ENCODE results near the gene PLK5.

Gene PLK5

GRCh38 chr19:1576242-1577089 is 52.6 kb downstream of the PLK5 start:
- DNase-seq: no peak

GRCh38 chr19:1577090-1577928 is 53.4 kb downstream of the PLK5 start:
- no peak for DNase-seq

GRCh38 chr19:1577929-1578618 is 54.2 kb downstream of the PLK5 start:
- DNase-seq: no peak

- no peak for DNase-seq
Measured at GRCh38 chr19:1579222-1579621, 55.3 kb downstream of the PLK5 start.

GRCh38 chr19:1580382-1580781 is 56.5 kb downstream of the PLK5 start:
- no peak for DNase-seq

- DNase-seq: no peak
Measured at GRCh38 chr19:1580957-1581356, 57.1 kb downstream of the PLK5 start.

GRCh38 chr19:1582201-1582600 is 58.3 kb downstream of the PLK5 start:
- no peak for DNase-seq

GRCh38 chr19:1584500-1585242 is 60.8 kb downstream of the PLK5 start:
- no peak for DNase-seq

GRCh38 chr19:1585243-1585580 is 61.3 kb downstream of the PLK5 start:
- DNase-seq: no peak
